Keratinocyte (primary cell): ENCODE measurements around the gene MEGF11. TPM values are rescaled to one million over a fixed set of nuclear protein-coding genes. Genes with fewer than 3 reads are reported as not detected.
A peak's percentile ranks its signal among the peaks of the same experiment; 100 is the strongest.
"Not testable (repeated sequence)": the region's sequence is repeated elsewhere in the genome, so short reads cannot be mapped to it uniquely, and the experiment has no call there.

Experiments
- DNase-seq: peaks from one replicate; pipeline ENCODE4 v3.0.0-alpha.2; 2011; ENCODE audit warnings: low read depth, missing footprints, low spot score
- FAIRE-seq: peaks from 2 replicates; lab custom pipeline; 2011; peaks lifted over from hg19 to GRCh38; lab: Jason Lieb, UNC
- H2AFZ ChIP-seq: 2 replicates; pipeline ENCODE4 v1.6.0; 2012; ENCODE audit warnings: low read length, control low read depth, inconsistent platforms; ENCODE audit not compliant: control insufficient read depth
- H3K27ac ChIP-seq: 2 replicates; pipeline ENCODE4 v1.5.1; 2011; ENCODE audit warnings: low read length; ENCODE audit not compliant: control insufficient read depth, insufficient read depth
- H3K27me3 ChIP-seq: 3 replicates; pipeline ENCODE4 v1.6.0; 2011; ENCODE audit warnings: low read length; ENCODE audit not compliant: control insufficient read depth, insufficient read depth; ENCODE audit errors: extremely low read depth
- H3K36me3 ChIP-seq, 2 experiments: 2 replicates in 1 of 2; 3 replicates in 1 of 2; pipeline ENCODE4 v1.5.1; 2011; ENCODE audit warnings: low read length in 2 of 2, mild to moderate bottlenecking in 1 of 2; ENCODE audit not compliant: control insufficient read depth in 2 of 2, insufficient read depth in 2 of 2; ENCODE audit errors: extremely low read depth in 1 of 2
- H3K4me1 ChIP-seq: 3 replicates; pipeline ENCODE4 v1.5.1; 2011; ENCODE audit warnings: low read length; ENCODE audit not compliant: control insufficient read depth, insufficient read depth; ENCODE audit errors: extremely low read depth
- H3K4me2 ChIP-seq: 3 replicates; pipeline ENCODE4 v1.6.0; 2011; ENCODE audit warnings: low read depth, low read length; ENCODE audit not compliant: control insufficient read depth, insufficient read depth; ENCODE audit errors: extremely low read depth
- H3K4me3 ChIP-seq, 3 experiments: fragments of 200-600 bp in 1 of 3; sonication (generic) in 1 of 3; 2 replicates in 2 of 3; 3 replicates in 1 of 3; pipeline ENCODE4 v1.5.1; 2011 to 2016; ENCODE audit warnings: low read length in 3 of 3, mild to moderate bottlenecking in 3 of 3, control low read depth in 2 of 3, inconsistent platforms in 1 of 3, low read depth in 1 of 3, mixed read lengths in 1 of 3, mixed run types in 1 of 3, moderate library complexity in 1 of 3; ENCODE audit not compliant: control insufficient read depth in 2 of 3, insufficient read depth in 2 of 3; ENCODE audit errors: extremely low read depth in 1 of 3
- H3K79me2 ChIP-seq: 2 replicates; pipeline ENCODE4 v1.6.0; 2012; ENCODE audit warnings: low read length; ENCODE audit not compliant: control insufficient read depth, insufficient read depth
- H3K9ac ChIP-seq: 3 replicates; pipeline ENCODE4 v1.6.0; 2011; ENCODE audit warnings: low read length; ENCODE audit not compliant: control insufficient read depth, insufficient read depth; ENCODE audit errors: extremely low read depth
- H3K9me1 ChIP-seq: 3 replicates; pipeline ENCODE4 v1.6.0; 2011; ENCODE audit warnings: low read length; ENCODE audit not compliant: control insufficient read depth, insufficient read depth; ENCODE audit errors: extremely low read depth
- H3K9me3 ChIP-seq: 2 replicates; pipeline ENCODE4 v1.5.1; 2012; ENCODE audit warnings: low read depth, low read length; ENCODE audit not compliant: control insufficient read depth
- H4K20me1 ChIP-seq: 3 replicates; pipeline ENCODE4 v1.6.0; 2011; ENCODE audit warnings: low read length; ENCODE audit not compliant: control insufficient read depth, insufficient read depth; ENCODE audit errors: extremely low read depth
- CTCF ChIP-seq, 3 experiments: IDR thresholded peaks in 1 of 3; conservative IDR thresholded peaks in 1 of 3; optimal IDR thresholded peaks in 1 of 3; 2 replicates in 2 of 3; 3 replicates in 1 of 3; pipeline versions ENCODE3 to v1.5.1; 2011; ENCODE audit warnings: low read length in 3 of 3, mild to moderate bottlenecking in 3 of 3, moderate library complexity in 2 of 3, control low read depth in 1 of 3, inconsistent platforms in 1 of 3; ENCODE audit not compliant: insufficient read depth in 2 of 3; ENCODE audit errors: extremely low read depth in 1 of 3
- EZH2 ChIP-seq: IDR thresholded peaks from one replicate; pipeline ENCODE4 v1.6.1; 2012; ENCODE audit warnings: inconsistent platforms, mild to moderate bottlenecking, low read length, moderate library complexity
- dilution Hi-C: fragments of 300-500 bp; cut with MboI; formaldehyde crosslinking; loops from one replicate; pipeline ENCODE4 v1.7.0; 2020; ENCODE audit warnings: low sequenced_read_pairs; ENCODE audit not compliant: extremely low pct_ligation_motif_present
- polyA plus RNA-seq, 5 experiments: library from polyadenylated mRNA; depleted of rRNA in 3 of 5; stranded (reverse) in 3 of 5; stranded (forward) in 1 of 5; unstranded in 1 of 5; fragments of >200 nt; gene quantifications; 1 replicate in 1 of 5; 2 replicates in 3 of 5; 3 replicates in 1 of 5; pipeline versions ENCODE4 v1.2.1 to v1.2.3, GENCODE V29; 2011 to 2012; ENCODE audit warnings: missing spikeins in 2 of 5, low read depth in 1 of 5, low replicate concordance in 1 of 5

MEGF11 gene
- polyA plus RNA-seq, 1 donor (not counting 4 experiments of a cell fraction or from before 2014, with no cell fraction given), result not detected

- peak overlapping the region; percentile 0 for H3K4me2 ChIP-seq
- no peaks in the 10 kb centered on the region for H3K36me3 ChIP-seq
- no peaks in the 10 kb centered on the region for H3K79me2 ChIP-seq
- peaks cover 7% of the 10 kb centered on the region for H3K4me1 ChIP-seq
- TF ChIP-seq EZH2, result no peak
- H4K20me1 ChIP-seq, result no peaks in the 10 kb centered on the region
- no peak overlapping the region for H2AFZ ChIP-seq
- H3K4me3 ChIP-seq, result no peak overlapping the region
- no peak overlapping the region for H3K9ac ChIP-seq
- dilution Hi-C loops, result no loop called here
- DNase-seq, result no peak
- H3K9me1 ChIP-seq, result no peaks in the 10 kb centered on the region
- H3K9me3 ChIP-seq, result no peaks in the 10 kb centered on the region
- peaks cover 27% of the 10 kb centered on the region for H3K27me3 ChIP-seq
- no peak for FAIRE-seq
- H3K27ac ChIP-seq, result no peak overlapping the region
These were observed 274.2 kb downstream of the MEGF11 start for GRCh38 chr15:65979316-65979715.

- Histone ChIP-seq H2AFZ (no peak overlapping the region), H3K9ac (no peak overlapping the region), H3K79me2 (no peaks in the 10 kb centered on the region), H3K4me1 (peaks cover 7% of the 10 kb centered on the region), H3K4me3 (no peak overlapping the region), H3K9me1 (no peaks in the 10 kb centered on the region), H3K9me3 (no peaks in the 10 kb centered on the region), H3K27ac (no peak overlapping the region), H3K36me3 (no peaks in the 10 kb centered on the region), H3K4me2 (no peak overlapping the region), H4K20me1 (no peaks in the 10 kb centered on the region), H3K27me3 (peaks cover 25% of the 10 kb centered on the region)
- dilution Hi-C loops, result no loop called here
- TF ChIP-seq EZH2, result no peak
- no peak for TF ChIP-seq CTCF (optimal IDR thresholded peaks at IDR 0.05 in 1 of 3, IDR thresholded peaks at IDR 0.05 in 1 of 3, conservative IDR thresholded peaks at IDR 0.05 in 1 of 3; ENCODE audit: extremely low read depth in 1 of 3, insufficient read depth in 2 of 3, low read length in 3 of 3)
- DNase-seq (no peak), FAIRE-seq (no peak)
These were observed 275.4 kb downstream of the MEGF11 start for GRCh38 chr15:65978110-65978509.

GRCh38 chr15:65976196-65976595 lies 277.4 kb downstream of the MEGF11 start:
- DNase-seq, H3K27ac ChIP-seq, H3K79me2 ChIP-seq, FAIRE-seq, H3K4me2 ChIP-seq, H3K9me3 ChIP-seq, dilution Hi-C loops, H3K4me3 ChIP-seq, H3K9me1 ChIP-seq, H2AFZ ChIP-seq, H3K9ac ChIP-seq, H3K4me1 ChIP-seq, H3K36me3 ChIP-seq, H4K20me1 ChIP-seq: not testable (repeated sequence)
- H3K27me3 ChIP-seq, result peaks cover 28% of the 10 kb centered on the region
